Stimulated activated CD4-positive, alpha-beta T cell treated with anti-CD3 and anti-CD28 coated beads, Interleukin-15, amount 100 ng/mL, for 1 hour (primary cell): Measurements from ENCODE around the gene MX2.

Source experiments
- DNase-seq, 2 donors: peaks; one replicate each; pipeline ENCODE4 v3.0.0-alpha.2; 2020; ENCODE audit warnings: low read depth in 1 of 2, low spot score in 1 of 2

Gene MX2

DNA sequence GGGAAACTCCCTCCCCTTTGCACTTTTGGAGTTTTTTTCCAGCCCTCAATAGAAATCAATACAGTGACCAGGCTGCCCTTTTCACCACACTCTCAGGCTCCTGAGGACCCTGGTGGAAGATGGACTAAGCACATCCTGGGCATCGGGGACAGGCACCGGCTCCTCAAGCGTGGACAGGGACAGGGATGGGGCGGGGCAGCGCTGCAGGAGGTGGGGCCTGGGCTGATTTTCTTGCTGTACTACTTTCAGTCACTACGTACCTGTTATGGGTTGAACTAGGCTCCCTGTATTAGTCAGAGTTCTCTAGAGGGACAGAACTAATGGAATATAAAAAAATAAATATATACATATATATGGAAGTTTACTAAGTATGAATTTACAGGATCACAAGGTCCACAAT is 2.5 kb downstream of the MX2 start:
- no peak for DNase-seq

DNA sequence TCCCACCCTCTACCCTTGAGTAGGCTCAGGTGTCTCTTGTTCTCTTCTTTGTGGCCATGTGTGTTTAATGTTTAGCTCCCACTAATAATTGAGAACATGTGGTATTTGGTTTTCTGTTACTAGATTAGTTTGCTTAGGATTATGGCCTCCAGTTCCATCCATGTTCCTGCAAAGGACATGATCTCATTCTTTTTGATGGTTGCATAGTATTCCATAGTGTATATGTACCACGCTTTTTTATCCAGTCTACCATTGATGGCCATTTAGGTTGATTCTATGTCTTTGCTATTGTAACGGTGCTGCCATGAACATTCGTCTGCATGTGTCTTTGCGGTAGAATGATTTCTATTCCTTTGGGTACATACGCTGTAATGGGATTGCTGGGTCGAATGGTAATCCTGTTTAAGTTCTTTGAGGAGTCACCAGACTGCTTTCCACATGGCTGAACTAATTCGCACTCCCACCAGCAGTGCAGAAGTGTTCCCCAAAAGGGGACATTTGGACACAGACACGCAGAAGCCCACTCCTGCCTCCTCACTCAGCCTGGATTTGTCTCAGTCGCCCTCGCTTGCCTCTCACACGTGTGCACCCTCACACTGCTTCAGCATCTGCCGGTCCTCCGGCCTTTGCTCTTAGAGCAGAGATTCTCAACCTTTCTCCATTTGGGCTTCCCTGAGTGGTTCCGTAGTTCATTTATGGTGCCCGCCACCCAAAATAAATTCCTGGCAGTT is 3.7 kb downstream of the MX2 start:
- no peak for DNase-seq

GRCh38 chr21:41366522-41367151 is 4.8 kb downstream of the MX2 start:
- no peak for DNase-seq

DNA sequence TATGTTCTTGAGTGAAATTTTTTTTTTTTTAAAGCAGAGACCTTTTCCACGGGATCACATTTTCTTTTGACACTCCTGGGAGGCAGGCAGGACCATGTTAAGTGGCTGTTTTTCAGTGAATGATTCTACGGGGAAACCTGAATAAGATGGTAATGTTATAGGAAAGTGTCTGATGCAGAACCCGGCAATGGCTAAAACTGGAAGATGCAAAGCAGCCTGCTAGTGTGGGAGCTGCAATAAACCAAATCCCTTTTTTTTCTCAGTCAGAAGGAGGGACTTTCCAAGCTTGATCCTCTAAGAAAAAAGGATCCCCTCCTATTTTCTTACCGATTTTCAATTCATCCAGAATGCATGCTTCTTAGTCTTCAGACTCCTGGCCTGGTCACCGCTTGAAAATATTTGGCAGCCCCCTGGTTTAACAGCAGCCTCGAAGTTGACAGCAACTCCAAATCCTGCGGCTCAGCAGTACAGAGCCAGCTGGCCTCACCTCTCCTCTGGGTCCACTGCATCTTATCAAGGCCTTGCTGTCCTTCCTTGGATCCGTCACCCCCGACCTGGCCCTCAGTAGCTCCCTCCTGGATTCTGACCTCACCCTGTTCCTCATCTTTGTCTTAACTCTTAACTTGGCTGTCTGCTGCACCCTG is 5.6 kb downstream of the MX2 start:
- no peak for DNase-seq

GRCh38 chr21:41367945-41368734 is 6.3 kb downstream of the MX2 start:
- DNase-seq, result no peak

DNA sequence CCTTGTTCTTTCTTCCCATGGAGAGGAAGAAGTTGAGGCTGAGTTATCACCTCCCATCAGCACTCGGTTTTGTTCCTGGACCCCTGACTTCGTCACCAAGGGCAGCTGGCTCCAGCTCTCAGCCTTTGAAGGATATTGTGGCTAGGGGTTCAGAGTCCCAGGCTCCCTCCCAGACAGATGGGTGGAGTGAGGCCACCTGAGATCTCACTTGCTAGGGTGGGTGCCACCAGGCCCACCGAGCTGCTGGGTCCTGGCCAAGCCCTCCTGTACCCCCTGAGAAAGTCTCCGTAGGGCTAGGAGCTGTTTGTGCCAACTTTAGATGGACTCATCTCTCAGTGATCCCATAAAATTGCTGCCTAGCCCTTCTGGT is 6.9 kb downstream of the MX2 start:
- no peak for DNase-seq

DNA sequence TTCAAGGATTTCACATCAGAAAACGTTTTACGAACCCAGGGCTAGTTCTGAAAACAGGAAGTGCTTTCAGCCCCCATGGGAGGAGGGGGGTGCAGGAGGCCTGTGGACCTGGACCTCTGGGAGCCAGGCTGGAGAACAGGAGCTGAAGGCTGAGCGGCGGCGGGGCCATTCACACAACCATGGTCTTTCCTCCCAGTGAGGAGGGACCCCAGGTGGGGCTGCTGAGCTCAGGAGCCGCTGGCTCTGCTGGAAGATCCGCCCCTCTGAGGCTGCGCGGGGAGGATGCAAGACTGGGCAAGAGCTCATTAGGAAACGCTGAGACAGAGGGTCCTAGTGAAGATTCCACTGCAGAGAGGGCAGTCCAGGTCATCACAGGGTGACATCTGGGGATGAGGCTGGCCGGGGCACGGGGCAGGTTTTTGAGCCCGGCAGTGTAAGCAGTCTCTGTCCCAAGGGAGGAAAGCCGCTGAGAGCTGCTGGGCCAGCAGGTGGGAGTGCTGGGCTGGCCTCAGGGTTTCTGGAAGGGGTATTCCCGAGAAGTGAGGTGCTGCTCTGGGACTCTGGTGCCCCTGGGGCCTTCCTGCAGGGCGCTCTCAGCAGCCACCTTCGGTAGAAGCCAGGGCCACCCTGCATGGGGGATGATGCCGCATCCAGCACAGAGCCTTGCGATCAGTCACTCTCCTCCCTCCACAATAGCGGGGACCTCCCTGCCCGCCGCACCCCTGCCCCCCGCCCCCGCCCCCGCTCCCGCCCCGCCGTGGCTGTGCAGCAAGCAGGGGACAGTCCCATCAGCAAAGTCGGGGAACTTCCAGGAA is 7.5 kb downstream of the MX2 start:
- DNase-seq, result peak in 1 of 2 donors; percentile 15

GRCh38 chr21:41369920-41370839 is 8.4 kb downstream of the MX2 start:
- no peak for DNase-seq

GRCh38 chr21:41370840-41371684 is 9.2 kb downstream of the MX2 start:
- no peak for DNase-seq

- no peak for DNase-seq
Measured at GRCh38 chr21:41371685-41372030, 9.8 kb downstream of the MX2 start.

- DNase-seq, result no peak
Measured at GRCh38 chr21:41373253-41373652, 11.4 kb downstream of the MX2 start.

DNA sequence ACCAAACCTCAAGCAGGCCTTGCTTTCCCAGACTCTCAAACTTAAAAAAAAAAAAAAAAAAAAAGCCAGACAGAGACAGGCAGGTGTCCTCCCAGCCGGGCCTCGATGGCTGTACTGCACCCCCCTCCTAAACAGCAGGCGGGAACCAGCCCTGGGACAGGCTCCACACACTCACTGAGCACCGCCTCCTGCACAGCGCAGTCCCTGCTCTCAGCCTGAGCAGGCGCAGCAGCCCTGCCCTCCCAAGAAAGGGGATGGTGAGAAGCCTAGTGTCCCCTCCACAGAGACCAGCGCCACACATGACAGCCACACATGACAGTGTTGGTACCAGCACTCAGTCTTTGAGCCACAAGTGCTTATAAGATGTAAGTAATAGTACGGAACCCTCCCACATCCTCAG is 11.9 kb downstream of the MX2 start:
- DNase-seq, result no peak

- no peak for DNase-seq
Measured at GRCh38 chr21:41374177-41374712, 12.4 kb downstream of the MX2 start.

GRCh38 chr21:41374867-41375533 is 13.2 kb downstream of the MX2 start:
- no peak for DNase-seq

DNA sequence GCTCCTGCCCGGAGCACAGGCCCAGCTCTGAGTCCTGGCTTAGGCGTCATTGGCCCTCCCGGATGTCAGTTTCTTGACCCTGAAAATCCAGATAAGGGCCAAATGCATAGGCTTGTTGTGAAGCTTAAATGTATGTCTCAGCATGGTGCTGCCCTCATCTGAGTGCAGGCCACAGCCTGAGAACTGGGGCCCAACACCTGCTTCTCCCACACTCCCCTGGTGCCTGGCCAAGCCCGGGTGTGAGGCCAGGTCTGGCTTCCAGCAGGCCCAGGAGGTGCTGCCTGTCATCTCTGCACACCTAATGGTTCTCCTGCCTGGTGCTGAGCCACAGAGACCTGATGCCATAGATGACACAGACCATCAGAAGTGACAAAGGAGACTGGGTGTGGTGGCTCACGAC is 14.0 kb downstream of the MX2 start:
- no peak for DNase-seq

- no peak for DNase-seq
Measured at GRCh38 chr21:41377715-41378114, 15.9 kb downstream of the MX2 start.

DNA sequence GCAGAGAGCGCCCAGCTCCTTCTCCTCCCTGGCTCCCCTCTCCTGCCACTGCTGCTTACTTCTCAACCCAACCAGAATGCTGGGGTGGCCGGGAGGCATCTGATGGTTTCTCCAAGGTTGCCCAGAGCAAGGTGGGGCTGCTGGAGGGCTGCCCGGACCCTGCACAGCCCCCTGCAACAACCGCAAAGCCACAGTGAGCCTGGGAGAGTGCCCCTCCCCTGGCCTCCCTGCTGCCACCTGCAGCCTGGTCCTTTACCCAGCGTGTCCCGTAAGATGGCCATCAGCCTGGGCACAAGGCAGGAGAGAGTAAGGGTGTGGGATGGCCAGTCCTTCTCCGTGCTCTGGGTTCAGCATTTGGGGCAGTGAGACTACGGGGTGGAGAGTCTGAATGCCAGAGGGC is 17.0 kb downstream of the MX2 start:
- no peak for DNase-seq

DNA sequence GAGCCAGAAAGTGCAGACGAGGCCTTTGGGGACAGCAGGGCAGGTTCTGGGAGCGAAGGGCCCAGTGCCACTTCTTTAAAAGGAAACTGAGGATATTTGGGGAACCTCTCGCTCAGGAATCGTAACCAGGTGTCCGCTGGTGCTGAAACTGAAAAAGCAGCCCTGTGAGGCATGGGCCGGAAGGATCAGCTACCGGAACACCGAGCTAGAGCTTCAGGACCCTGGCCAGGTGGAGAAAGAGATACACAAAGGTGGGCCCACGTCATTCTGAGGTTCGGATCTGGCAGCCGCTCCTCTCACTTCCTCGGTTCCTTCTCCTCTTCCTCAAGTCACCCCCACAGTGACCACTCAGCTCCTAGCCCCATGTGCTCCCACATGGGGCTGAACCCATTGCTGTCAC is 18.1 kb downstream of the MX2 start:
- DNase-seq, result no peak
